Hindlimb muscle (tissue), 1 donor: ENCODE results near the gene SNRPB. TPM values are rescaled to one million over a fixed set of nuclear protein-coding genes. Genes with fewer than 3 reads are reported as not detected.

Source experiments
- DNase-seq: peaks from one replicate; pipeline ENCODE4 v3.0.0-alpha.2; 2013
- polyA plus RNA-seq: library from polyadenylated mRNA; unstranded; fragments of 120-200 nt; gene quantifications from one replicate; pipeline ENCODE4 v1.2.1, GENCODE V29; 2013; ENCODE audit not compliant: insufficient read length

The SNRPB gene
- polyA plus RNA-seq, 1 donor: 94.4 TPM

DNA sequence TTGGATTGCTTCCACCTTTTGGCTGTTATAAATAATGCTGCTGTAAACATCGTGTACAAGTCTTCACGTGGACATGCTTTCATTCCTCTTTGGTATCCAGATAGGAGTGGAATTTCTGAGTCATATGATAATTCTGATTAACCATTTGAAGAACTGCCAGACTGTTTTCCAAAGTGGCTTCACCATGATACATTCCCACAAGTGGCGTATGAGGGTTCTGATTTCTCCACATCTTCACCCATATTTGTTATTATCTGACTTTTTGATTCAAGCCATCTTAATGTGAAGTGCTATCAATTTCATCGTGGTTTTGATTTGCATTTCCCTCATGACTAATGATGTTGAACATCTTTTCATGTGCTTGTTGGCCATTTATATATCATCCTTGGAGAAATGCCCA is 2.9 kb upstream of the SNRPB start:
- DNase-seq: no peak

DNA sequence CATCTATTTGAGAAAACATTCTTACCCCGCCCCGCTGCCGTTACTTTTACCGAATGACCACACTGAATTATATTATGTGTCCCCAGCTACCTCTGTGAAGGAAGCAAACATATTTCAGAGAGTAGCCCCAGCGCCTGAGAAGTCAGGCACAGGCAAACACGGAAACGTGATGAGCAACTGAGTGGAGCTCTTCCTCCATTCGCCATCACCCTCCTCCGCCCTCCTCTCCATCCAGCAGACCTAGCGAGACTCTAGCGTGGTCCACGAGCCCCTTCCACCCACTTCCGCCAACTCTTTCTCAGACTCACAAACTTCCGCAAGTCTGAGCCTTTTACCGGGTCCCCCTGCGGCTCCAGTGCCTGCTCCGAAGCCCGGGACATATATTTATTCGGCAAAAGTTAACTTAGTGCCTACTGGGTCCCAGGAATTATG is 582 bp downstream of the SNRPB start:
- DNase-seq: peak; percentile 45

DNA sequence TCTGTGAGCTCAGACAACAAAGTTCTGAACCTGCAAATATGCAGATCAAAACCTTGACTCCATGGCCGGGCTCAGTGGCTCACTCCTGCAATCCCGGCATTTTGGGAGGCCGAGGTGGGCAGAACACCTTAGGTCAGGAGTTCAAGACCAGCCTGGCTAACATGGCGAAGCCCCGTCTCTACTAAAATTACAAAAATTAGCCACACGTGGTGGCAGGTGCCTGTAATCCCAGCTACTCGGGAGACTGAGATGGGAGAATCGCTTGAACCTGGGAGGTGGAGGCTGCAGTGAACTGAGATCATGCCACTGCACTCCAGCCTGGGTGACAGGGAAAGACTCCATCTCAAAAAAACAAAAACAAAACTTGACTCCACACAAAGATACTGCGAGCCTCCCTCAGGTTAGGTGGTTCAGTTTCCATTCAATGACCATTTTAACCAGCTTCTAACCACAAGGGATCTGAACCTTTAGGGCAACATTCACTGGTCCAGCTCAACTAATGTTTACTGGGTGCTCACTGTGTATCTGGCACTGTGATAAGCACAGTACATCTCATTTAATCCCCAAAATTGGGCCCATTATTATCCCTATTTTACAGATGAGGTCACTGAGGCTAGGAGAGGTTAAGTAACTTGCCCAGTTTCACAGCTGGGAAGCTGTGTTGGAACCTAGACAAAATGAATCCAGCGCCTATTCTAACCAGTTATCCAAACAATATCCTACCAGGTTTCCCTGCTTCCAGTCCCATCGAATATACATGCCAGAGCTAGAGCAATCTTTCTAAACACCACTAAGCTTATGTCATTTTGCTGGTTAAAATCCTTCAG is 1.8 kb downstream of the SNRPB start:
- no peak for DNase-seq

DNA sequence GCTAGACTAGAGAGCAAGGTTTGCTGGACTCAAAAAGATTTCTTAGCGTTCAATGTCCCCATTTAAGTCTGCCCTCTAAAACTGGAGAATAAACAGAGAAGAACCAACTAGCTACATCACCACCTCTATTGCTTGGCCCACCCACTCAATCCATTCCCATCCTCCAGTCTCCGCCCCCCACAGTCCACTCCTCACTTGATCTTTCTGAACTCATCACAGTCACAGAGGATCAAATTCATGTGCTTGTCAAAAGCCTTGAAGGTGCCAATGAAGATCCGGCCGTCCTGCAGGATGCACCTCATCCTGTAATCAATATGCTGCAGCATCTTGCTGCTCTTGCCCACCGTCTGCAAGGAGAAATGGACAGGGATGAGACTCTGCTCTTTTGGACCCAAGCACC is 3.2 kb downstream of the SNRPB start:
- no peak for DNase-seq

DNA sequence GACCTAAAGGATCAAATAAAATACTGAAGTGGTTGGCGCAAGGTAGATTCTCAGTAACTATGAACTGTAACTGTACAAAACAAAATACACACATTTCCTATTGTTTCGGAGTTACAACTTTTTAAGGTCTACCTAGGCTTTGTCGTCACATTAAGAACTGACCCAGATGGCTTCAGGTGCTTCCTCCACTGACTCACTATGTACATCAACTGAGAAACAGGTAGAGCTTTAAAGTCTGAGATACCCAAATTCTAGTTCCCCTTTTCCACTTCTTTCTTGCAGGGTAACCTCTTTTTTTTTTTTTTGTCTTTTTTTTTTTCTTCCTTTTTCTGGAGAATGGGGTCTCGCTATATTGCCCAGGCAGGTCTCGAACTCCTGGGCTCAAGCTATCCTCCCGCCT is 5.5 kb downstream of the SNRPB start:
- DNase-seq: no peak

DNA sequence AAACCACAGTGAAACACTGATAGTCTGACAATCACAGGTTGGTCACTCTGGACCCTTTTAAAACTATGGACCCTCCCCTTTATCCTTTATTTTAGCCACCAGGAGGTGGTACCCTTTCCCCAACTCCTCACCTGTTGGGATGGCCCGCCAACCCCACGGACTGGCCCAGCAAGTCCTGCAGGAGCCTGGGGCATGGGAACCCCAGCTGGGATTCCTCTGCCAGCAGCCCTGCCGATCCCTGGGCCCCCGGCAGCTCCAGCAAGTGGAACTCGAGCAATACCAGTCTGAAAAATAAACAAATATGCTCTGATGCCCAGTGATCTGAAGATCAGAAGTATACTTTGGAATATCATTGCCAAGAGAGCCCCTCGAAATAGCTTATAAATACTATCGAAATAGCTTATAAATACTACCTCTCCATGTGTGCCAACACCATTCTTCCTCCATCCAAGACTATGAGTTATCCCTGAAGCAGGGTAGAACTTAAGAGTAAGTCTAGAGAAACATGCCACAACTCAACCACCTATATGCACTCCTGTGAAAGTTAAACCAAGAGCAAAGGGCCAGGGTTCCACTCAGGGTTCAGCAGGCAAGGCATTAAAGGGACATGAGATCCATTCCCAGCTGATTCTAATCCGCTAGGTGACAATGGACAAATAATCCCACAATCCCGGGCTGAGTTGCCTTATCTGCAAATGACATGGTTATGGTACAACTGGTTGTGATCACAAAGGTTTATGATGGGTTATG is 6.8 kb downstream of the SNRPB start:
- DNase-seq: no peak

DNA sequence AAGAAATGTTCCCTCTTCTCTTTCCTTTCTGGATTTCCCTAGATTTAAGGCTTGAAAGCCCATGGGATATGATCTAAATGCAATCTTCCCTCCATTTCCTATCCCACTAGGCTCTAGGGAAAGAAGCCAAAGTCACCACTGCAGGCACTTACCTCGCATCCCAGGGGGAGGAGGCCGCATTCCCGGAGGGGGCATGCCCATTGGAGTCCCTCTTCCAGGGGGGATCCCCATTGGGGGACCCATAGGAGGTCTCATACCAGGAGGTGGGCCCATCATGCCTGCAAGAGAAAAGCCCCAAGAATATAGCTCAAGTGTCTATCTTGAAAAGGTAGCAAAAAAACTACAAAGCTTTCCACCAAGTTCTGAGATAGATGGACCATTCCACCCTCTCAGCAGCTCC is 8.1 kb downstream of the SNRPB start:
- DNase-seq: no peak

DNA sequence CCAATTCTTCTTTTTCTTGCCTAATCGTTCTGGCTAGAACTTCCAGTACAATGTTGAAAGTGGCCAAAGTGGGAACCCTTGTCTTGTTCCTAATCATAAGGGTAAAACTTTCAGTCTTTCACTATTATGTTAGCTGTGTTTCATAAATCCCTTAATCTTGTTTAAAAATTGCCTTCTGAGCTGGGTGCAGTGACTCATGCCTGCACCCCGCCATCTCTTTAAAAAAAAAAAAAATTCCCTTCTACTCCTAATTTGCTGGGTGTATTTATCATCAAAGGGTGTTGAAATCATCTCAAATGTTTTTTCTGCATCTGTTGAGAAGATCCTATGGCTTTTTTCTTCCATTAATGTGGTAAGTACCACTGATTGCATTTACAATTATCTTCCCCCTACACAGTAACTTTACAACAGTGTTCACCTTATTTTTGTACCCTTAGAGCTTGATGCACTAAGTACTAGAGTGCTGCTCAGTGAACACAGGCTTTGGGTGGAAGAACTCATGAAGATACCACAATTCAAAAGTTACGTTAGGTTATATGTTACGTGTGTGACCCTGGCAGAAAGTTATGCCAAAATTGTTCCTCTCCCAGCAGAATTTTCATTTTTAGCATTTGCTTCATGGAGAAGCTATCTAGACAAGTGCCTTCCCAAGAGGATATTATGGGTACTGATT is 9.7 kb downstream of the SNRPB start:
- no peak for DNase-seq

DNA sequence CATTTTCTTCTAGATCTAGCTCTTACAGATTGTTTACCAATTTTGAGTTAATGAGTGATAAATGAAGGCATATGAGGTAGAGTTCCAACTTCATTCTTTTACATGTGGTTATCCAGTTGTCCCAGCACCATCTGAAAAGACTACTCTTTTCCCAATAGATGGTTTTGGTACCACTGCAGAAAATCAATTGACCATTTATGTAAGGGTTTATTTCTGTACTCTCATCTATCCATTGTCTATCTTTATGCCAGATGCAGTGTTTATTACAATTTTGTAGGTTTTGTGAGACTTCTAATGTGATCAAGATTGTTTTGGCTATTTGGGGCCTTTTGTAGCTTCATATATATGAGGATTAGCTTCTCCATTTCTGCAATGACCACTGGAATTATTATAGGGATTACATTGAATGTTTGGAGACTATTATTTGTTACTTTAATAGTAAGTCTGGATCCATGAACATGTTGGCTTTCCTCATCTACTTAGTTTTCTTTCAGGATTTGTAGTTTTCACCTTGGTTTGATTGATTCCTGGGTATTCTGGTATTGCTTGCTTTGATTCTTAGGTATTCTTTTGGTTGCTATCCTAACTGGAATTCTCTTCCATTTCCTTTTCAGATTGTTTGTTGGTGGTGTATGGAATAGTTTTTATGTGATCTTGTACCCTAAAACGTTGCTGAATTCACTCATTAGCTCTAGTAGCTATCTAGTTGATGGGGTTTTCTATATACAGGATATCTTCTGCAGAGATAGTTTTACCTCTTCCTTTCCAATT is 10.4 kb downstream of the SNRPB start:
- no peak for DNase-seq

DNA sequence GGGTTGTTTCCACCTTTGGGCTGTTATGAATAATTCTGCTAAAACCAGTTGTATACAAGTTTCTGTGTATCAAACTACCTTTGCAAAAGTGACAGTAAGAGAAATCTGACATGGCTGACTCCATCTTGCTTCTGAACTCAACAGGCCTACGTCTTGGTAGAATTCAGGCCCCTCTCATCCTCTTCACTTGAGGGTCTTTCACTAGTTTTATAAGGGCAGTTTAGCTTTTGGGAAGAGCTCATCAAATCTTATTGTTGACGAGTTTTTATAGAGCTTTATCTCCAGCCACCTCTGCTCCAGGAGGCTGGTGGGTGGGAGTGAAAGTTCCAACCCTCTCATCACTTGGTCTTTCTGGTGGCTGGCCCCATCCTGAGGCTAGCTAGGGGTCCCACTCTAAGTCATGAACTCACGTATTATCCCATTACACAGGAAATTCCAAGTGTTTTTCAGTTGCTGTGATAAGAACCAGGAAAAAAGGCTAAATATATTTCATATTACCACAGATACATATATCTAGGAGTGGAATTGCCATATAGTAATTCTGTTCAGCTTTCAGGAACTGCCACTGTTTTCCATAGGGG is 11.6 kb downstream of the SNRPB start:
- DNase-seq: no peak

DNA sequence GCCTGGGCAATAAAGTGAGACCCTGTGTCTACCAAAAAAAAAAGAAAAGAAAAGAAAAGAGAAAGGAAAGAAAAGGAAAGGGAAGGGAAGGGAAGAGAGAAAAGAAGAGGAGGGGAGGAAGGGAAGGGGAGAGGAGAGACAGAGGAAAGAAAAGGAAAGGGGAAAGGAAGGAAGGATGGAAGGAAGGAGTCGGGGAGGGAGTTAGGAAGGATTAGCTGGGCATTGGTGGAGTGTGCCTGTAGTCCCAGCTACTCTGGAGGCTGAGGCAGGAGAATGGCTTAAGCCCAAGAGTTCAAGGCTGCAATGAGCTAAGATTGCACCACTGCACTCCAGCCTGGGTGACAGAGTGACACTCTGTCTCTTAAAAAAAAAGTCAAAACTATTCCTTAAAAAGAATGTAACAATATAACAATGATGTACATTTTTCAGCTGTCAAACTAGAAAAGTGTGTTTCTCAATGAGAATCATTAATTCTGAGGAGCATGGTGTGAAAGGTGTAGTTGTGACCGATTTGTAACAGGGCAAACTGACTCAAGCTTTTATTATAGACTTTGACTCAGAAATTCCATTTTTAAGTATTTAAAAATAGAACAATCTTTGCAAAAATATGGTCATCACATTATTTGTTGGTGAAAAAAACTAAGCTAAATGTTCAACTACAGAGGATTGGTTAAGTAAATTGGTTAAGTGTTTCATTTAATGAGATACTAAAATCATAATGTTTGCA is 14.7 kb downstream of the SNRPB start:
- DNase-seq: no peak

DNA sequence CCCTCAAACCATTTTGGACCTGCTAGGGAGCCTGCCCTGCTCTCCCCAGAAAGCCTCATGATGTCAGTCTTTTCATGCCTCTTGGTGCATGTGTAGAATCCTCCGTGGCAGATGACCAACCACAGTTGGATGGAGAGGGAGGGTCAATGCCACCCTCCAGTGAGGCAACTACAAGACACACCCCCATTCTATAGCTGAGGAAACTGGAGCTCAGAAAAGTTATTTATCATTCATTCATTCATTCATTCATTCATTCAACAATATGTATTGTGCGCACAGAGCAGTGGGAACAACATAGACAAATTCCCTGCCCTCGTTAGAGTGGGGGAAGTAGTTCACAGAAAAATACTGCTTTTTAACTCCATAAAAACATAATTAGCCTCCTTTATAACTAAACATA is 16.8 kb downstream of the SNRPB start:
- no peak for DNase-seq

DNA sequence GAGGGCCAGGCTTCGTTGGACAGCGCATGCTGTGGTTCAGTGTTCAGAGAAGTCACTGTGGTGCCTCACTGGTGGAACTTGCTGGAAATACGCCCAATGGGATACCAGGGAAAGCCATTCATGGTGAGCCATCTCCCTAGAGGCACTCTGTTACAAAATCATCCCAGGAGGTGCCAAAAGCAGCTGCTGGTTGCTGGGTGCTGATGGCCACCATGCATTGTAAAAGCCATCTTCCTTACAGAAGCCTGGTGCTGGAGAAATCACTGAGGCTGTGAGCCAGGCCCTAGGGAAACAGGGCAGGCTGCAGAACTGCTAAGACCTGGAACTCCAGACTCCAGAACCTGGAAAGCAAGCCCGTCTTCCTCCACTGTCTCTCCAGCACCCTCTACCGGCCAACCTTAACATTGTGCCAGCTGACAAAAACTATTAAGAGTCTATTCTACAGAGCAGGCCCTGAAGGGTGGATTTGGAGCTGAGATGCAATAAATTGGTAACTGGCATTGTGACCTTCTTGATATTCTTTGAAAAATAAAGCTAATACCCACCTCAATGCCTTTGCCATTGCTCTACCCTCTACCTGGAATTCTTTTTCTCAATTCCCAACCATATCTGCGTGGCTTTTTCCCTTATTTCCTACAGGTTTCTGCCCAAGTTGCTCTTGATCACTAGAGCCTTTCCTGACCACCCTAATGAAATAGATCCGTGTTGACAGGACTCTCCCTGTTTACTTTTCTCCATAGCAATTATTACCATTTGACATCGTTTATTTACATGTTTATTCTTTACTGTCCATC is 18.5 kb downstream of the SNRPB start:
- peak; percentile 47 for DNase-seq

DNA sequence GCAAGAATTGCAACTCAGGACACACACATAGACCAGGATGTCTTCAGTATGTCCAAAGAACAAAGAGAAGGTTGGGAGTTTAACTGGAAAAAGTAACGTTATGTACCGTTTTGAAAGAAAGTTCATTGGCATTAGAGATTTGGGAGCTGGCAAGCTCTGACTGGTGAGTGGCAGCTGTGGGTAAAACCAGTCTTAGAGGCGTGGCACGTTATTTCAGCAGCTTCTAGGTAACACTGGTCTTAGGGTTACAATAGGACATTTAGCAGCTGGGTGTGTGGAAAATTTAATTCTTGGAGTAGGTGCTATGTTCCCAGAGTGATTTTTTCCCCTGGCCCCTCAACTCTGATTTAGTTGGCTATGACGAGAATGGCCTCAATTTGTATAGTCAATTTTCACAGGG is 19.2 kb downstream of the SNRPB start:
- no peak for DNase-seq

DNA sequence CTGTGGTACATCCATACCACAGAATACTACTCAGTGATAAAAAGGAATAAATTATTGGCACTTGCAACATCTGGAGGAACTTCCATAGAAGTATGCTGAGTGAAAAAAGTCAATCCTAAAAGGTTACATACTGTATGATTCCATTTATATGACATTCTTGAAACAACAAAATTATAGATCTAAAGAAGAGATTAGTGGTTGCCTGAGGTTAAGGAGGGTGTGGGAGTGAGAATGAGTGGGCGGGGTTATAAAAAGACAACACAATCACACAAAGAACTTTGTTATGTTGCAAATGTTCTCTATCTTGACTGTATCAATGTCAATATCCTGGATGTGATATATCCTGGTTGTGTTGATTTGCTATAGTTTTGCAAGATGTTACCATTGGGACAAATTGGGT is 21.2 kb downstream of the SNRPB start:
- no peak for DNase-seq

DNA sequence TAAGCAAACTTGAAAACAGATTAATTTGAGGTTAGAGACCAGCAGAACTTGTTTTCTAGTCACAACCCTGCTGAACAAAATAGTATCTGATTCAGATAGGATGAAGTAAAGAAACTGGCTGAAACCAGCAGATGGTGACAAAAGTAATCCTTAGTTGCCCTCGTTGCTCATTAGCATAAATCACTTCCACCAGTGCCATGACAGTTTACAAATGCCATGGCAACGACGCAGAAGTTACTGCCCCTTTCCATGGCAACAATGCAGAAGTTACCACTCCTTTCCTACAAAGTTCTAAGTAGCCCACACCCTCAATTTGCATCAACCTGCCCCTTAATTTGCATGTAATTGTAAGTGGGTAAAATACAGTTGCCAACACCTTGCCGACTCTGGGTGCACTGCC is 23.7 kb downstream of the SNRPB start:
- DNase-seq: no peak

DNA sequence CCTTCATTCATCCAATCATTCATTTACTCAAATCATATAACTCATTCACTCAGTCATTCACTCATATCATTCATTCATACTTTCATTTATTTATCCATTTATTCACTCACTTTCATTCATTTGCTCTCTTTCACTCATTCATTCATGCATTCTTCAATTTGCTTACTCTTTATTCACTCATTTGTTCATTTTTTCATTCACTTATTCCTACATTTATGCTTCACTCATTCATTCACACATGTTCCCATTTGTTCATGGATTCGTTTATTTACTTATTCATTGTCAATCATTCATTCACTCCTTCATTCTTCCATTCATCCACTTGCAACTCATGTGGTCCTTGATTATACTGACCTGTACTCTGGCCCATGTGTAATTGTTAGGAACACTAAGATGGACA is 39.4 kb downstream of the SNRPB start:
- DNase-seq: no peak

DNA sequence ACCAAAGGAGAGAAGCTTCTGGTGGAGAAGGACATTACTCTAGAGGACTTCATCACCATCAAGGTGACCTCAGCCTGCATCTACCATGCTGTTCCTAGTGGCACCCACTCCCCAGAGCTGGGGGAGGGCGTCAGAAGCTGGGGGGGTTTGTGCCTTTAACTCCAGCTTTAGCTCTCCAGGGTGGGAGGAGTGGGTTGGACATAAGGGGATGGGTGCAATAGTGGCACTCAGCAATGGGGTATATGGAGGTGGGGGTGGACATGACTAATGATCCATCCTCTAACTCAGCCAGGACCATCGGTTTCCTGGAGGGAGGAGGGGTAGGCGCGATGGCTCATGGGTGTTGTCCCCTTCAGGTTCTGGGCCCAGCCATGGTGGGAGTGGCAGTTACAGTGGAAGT is 40.1 kb downstream of the SNRPB start:
- no peak for DNase-seq

DNA sequence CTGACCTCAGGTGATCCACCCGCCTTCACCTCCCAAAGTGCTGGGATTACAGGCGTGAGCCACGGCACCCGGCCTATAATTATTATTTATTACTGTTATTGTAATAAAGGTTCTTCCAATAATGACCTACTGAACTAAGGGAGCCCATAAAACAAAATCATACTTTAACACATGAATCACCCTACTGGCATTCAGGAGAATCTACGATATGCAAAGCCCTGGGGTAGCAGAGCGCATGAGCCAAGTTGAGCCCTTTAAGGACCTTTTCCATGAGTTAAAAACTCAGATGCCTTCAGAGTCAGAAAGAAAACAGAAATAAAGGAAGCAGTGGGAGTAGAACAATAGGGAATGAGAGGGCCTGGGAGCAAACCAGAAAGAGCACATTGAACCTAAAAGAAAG is 41.5 kb downstream of the SNRPB start:
- DNase-seq: no peak

DNA sequence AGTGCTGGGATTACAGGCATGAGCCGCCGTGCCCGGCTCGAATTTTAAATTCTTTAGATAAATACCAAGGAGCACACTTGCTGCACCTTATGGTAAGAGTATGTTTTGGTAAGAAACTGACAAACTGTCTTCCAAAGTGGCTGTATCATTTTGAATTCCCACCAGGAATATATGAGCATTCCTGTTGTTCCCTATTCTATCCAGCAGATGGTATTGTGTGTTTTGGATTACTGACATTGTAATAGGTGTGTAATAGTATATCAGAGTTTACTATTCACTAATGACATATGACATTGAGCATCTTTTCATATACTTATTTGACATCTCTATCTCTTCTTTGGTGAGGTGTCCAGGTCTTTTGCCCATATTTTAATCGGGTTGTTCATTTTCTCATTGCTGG is 49.3 kb downstream of the SNRPB start:
- DNase-seq: no peak

DNA sequence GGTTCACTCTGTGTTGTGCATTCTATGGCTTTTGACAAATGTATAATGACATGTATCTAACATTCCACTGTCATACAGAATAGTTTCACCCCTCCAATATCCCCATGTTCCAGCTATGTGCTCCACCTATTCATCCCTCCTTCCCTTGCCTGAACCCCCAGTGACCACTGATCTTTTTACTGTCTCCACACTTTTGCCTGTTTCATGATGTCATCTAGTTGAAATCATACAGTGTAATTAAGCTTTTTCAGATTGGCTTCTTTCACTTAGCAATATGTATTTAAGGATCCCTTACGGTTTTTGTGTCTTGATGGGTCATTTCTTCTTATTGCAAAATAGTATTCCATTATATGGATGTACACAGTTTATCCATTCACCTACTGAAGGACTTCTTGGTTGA is 50.1 kb downstream of the SNRPB start:
- no peak for DNase-seq
